Neuronal stem cell (in vitro differentiated cells): Measurements from ENCODE around the gene CYP2B6.
A peak's percentile ranks its signal among the peaks of the same experiment; 100 is the strongest.
"Not testable (repeated sequence)": the region's sequence is repeated elsewhere in the genome, so short reads cannot be mapped to it uniquely, and the experiment has no call there.

Source experiments
- DNase-seq: peaks from one replicate; pipeline ENCODE4 v3.0.0-alpha.2; 2013; ENCODE audit warnings: low spot score
- H2AFZ ChIP-seq: one replicate; pipeline ENCODE4 v1.6.1; 2013; ENCODE audit warnings: mild to moderate bottlenecking, low read length, inconsistent platforms
- H2AK5ac ChIP-seq: 2 replicates; pipeline ENCODE4 v1.6.1; 2013; ENCODE audit warnings: low read depth, mild to moderate bottlenecking, inconsistent platforms, low read length, moderate library complexity, mixed read lengths
- H2BK120ac ChIP-seq: 2 replicates; pipeline ENCODE4 v1.6.1; 2013; ENCODE audit warnings: low read depth, mild to moderate bottlenecking, inconsistent platforms, low read length, moderate library complexity, mixed read lengths
- H2BK12ac ChIP-seq: one replicate; pipeline ENCODE4 v1.6.1; 2013; ENCODE audit warnings: low read length, inconsistent platforms
- H2BK15ac ChIP-seq: 2 replicates; pipeline ENCODE4 v1.6.1; 2013; ENCODE audit warnings: mild to moderate bottlenecking, low read length, inconsistent platforms, mixed read lengths
- H2BK5ac ChIP-seq: one replicate; pipeline ENCODE4 v1.6.1; 2013; ENCODE audit warnings: inconsistent platforms, mild to moderate bottlenecking, low read length, moderate library complexity
- H3K14ac ChIP-seq: one replicate; pipeline ENCODE4 v1.6.1; 2013; ENCODE audit warnings: low read length, inconsistent platforms
- H3K18ac ChIP-seq: 2 replicates; pipeline ENCODE4 v1.6.1; 2013; ENCODE audit warnings: low read length, inconsistent platforms
- H3K23ac ChIP-seq: 2 replicates; pipeline ENCODE4 v1.6.1; 2013; ENCODE audit warnings: low read depth, mild to moderate bottlenecking, mixed read lengths, low read length, inconsistent platforms; ENCODE audit not compliant: poor library complexity
- H3K27ac ChIP-seq: replicated peaks from 3 replicates; pipeline ENCODE4 v1.5.1; 2013; ENCODE audit warnings: low read length, inconsistent platforms
- H3K27me3 ChIP-seq, 3 experiments: 2 replicates each; pipeline ENCODE4 v1.6.1; 2013; ENCODE audit warnings: low read length in 3 of 3, mild to moderate bottlenecking in 2 of 3, inconsistent platforms in 1 of 3, low read depth in 1 of 3, mixed read lengths in 1 of 3, moderate library complexity in 1 of 3; ENCODE audit not compliant: control insufficient read depth in 3 of 3, insufficient read depth in 3 of 3
- H3K36me3 ChIP-seq, 2 donors: replicated peaks in 1 of 2; 2 replicates each; pipeline ENCODE4 v1.6.1; 2013; ENCODE audit warnings: low read length in 2 of 2; ENCODE audit not compliant: control insufficient read depth in 2 of 2, insufficient read depth in 2 of 2
- H3K4ac ChIP-seq: 2 replicates; pipeline ENCODE4 v1.6.1; 2013; ENCODE audit warnings: inconsistent platforms, mild to moderate bottlenecking, low read length, moderate library complexity
- H3K4me1 ChIP-seq, 2 donors: 1 replicate in 1 of 2; 2 replicates in 1 of 2; pipeline ENCODE4 v1.6.1; 2013; ENCODE audit warnings: low read length in 2 of 2, low read depth in 1 of 2; ENCODE audit not compliant: control insufficient read depth in 2 of 2, insufficient read depth in 1 of 2
- H3K4me2 ChIP-seq: one replicate; pipeline ENCODE4 v1.6.1; 2013; ENCODE audit warnings: mild to moderate bottlenecking, low read length, inconsistent platforms; ENCODE audit not compliant: insufficient read depth, poor library complexity, severe bottlenecking
- H3K4me3 ChIP-seq, 2 donors: 2 replicates each; pipeline ENCODE4 v1.5.1; 2013; ENCODE audit warnings: low read length in 2 of 2, mild to moderate bottlenecking in 2 of 2, inconsistent platforms in 1 of 2, moderate library complexity in 1 of 2
- H3K79me1 ChIP-seq: one replicate; pipeline ENCODE4 v1.6.1; 2013; ENCODE audit warnings: low read depth, mild to moderate bottlenecking, inconsistent platforms, low read length, moderate library complexity
- H3K9ac ChIP-seq: one replicate; pipeline ENCODE4 v1.6.1; 2013; ENCODE audit warnings: mild to moderate bottlenecking, low read depth, low read length, inconsistent platforms; ENCODE audit not compliant: poor library complexity
- H3K9me3 ChIP-seq, 2 donors: replicated peaks in 1 of 2; 2 replicates each; pipeline versions ENCODE3 to v1.6.1; 2013; ENCODE audit warnings: low read length in 2 of 2, mild to moderate bottlenecking in 2 of 2, inconsistent platforms in 1 of 2, low read depth in 1 of 2, mixed read lengths in 1 of 2, moderate library complexity in 1 of 2; ENCODE audit not compliant: control insufficient read depth in 2 of 2, insufficient read depth in 1 of 2
- H4K8ac ChIP-seq: one replicate; pipeline ENCODE4 v1.6.1; 2013; ENCODE audit warnings: low read depth, mild to moderate bottlenecking, inconsistent platforms, low read length, moderate library complexity
- H4K91ac ChIP-seq: one replicate; pipeline ENCODE4 v1.6.1; 2013; ENCODE audit warnings: low read length, low read depth, mild to moderate bottlenecking, inconsistent platforms; ENCODE audit not compliant: poor library complexity
- WGBS, 2 donors: extraction: QIAGEN DNeasy Blood & Tissue Kit; methylation state at CpG; one replicate each; pipeline ENCODE4 v1.1.7; 2013; ENCODE audit warnings: missing lambda C conversion rate in 2 of 2, mixed read lengths in 1 of 2; ENCODE audit not compliant: insufficient read length in 2 of 2, insufficient replicate concordance in 1 of 2; ENCODE audit errors: extremely low coverage in 2 of 2; 5-methylcytosine and 5-hydroxymethylcytosine counted together

CYP2B6 gene

DNA sequence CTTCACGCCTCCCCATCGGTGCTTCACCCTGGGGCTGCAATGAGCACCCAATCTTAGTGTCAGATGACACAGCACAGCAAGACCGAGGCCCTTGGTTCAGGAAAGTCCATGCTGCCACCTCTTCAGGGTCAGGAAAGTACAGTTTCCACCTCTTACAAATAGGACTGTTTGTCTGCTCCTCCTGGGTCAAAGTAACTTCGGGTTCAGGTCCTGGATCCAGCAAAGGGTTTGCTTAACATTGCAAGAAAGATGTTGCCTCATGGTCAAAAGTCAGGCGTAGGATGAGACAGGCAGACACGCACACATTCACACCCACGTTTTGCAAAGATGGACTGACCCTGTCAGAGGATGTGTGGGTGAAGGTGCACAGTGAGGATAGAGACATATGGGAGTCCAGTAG lies 1.6 kb upstream of the CYP2B6 start:
- Histone ChIP-seq H3K36me3 (no peaks in the 10 kb centered on the region), H3K79me1 (no peaks in the 10 kb centered on the region), H3K18ac (no peak overlapping the region), H3K4me1 (no peaks in the 10 kb centered on the region), H2AFZ (no peak overlapping the region), H3K4me3 (no peak overlapping the region), H3K27me3 (peaks cover 0 to 5% (median 0%) of the 10 kb centered on the region in 3 experiments), H3K9me3 (no peaks in the 10 kb centered on the region), H2AK5ac (no peak overlapping the region), H2BK15ac (no peak overlapping the region), H3K23ac (no peak overlapping the region), H4K91ac (no peak overlapping the region), H3K14ac (no peak overlapping the region), H3K9ac (no peak overlapping the region), H2BK120ac (no peak overlapping the region), H3K4me2 (no peak overlapping the region), H3K27ac (no peak overlapping the region), H2BK12ac (no peak overlapping the region), H2BK5ac (no peak overlapping the region), H3K4ac (no peak overlapping the region), H4K8ac (no peak overlapping the region)
- no peak for DNase-seq
- no CpG with 5 or more reads among the region's 7 CpGs for WGBS, 2 donors

DNA sequence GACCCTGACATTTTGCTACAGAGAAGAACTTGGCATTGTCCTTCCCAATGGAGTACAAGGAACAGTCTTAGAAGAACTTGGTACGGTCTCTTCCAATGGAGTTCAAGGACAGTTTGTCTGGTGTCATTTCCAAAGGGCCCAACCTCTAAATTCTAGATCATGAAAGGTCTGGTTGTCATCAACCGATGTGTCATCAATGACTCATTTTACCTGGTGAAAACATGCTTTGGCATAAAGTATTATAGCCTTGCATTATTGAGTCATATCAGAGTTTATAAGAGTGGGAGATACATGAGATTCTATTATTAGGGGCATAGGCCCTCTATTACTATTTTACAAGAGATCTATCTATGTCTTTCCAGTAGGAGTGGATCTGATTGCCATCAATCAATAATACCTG lies 4.3 kb downstream of the CYP2B6 start:
- Histone ChIP-seq H2BK15ac (no peak overlapping the region), H3K4me3 (no peak overlapping the region), H3K79me1 (no peaks in the 10 kb centered on the region), H3K23ac (no peak overlapping the region), H4K91ac (no peak overlapping the region), H3K4me1 (no peaks in the 10 kb centered on the region), H3K27me3 (no peaks in the 10 kb centered on the region), H2BK12ac (no peak overlapping the region), H3K9me3 (no peaks in the 10 kb centered on the region), H2BK120ac (no peak overlapping the region), H3K4me2 (no peak overlapping the region), H3K14ac (no peak overlapping the region), H3K18ac (no peak overlapping the region), H3K36me3 (no peaks in the 10 kb centered on the region), H4K8ac (no peak overlapping the region), H3K4ac (no peak overlapping the region), H3K27ac (no peak overlapping the region), H2BK5ac (no peak overlapping the region), H3K9ac (no peak overlapping the region), H2AFZ (no peak overlapping the region), H2AK5ac (no peak overlapping the region)
- no CpG with 5 or more reads among the region's 2 CpGs for WGBS, 2 donors
- DNase-seq = no peak

DNA sequence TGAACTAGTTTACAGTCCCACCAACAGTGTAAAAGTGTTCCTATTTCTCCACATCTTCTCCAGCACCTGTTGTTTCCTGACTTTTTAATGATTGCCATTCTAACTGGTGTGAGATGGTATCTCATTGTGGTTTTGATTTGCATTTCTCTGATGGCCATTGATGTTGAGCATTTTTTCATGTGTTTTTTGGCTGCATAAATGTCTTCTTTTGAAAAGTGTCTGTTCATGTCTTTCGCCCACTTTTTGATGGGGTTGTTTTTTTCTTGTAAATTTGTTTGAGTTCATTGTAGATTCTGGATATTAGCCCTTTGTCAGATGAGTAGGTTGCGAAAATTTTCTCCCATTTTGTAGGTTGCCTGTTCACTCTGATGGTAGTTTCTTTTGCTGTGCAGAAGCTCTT lies 7.9 kb downstream of the CYP2B6 start:
- H3K27ac ChIP-seq, H3K9me3 ChIP-seq: not testable (repeated sequence)
- WGBS, 2 donors = no CpG with 5 or more reads among the region's 2 CpGs

DNA sequence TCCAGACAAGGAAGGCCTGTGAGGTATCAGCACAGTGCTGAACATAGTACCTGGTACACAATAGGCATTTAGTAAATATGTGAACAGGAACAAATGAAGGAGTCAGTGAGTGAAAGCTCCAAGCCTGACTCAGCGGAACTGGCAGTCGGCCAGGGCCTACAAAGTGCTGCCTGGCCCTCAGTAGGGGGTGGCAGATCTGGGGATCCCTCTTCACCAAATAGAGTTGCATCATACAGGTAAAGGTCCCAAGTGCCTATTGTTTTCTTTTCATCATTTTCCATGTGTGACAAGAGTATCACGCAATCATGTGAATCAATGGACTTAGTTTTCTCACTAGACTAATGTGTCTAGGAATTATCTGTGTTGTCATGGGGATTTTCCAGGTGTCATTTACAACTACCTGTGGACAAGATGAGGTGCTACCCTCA lies 9.2 kb downstream of the CYP2B6 start:
- Histone ChIP-seq H3K4me1 (no peaks in the 10 kb centered on the region), H4K91ac (no peak overlapping the region), H3K23ac (no peak overlapping the region), H3K4me3 (peak overlapping the region in 1 of 2 donors; percentile 55), H3K79me1 (no peaks in the 10 kb centered on the region), H3K27me3 (no peaks in the 10 kb centered on the region), H2BK120ac (no peak overlapping the region), H3K4me2 (no peak overlapping the region), H3K9me3 (no peaks in the 10 kb centered on the region), H2AK5ac (no peak overlapping the region), H2BK15ac (no peak overlapping the region), H3K9ac (no peak overlapping the region), H3K4ac (no peak overlapping the region), H2BK5ac (no peak overlapping the region), H3K27ac (no peak overlapping the region), H3K18ac (no peak overlapping the region), H2AFZ (no peak overlapping the region), H3K14ac (no peak overlapping the region), H4K8ac (no peak overlapping the region), H3K36me3 (no peaks in the 10 kb centered on the region), H2BK12ac (no peak overlapping the region)
- DNase-seq = no peak
- no CpG with 5 or more reads among the region's 3 CpGs for WGBS, 2 donors

More for the DNA sequence above, 7.9 kb downstream of the CYP2B6 start:
- H3K79me1 ChIP-seq, H3K4me3 ChIP-seq, H3K4me1 ChIP-seq, H4K91ac ChIP-seq, H4K8ac ChIP-seq, H2AK5ac ChIP-seq, H3K9ac ChIP-seq, H2AFZ ChIP-seq, DNase-seq, H3K4me2 ChIP-seq, H3K23ac ChIP-seq, H2BK15ac ChIP-seq, H3K14ac ChIP-seq, H3K27me3 ChIP-seq, H2BK12ac ChIP-seq, H3K18ac ChIP-seq, H2BK120ac ChIP-seq, H3K4ac ChIP-seq, H3K36me3 ChIP-seq, H2BK5ac ChIP-seq: not testable (repeated sequence)
